Lower lobe of right lung (tissue), 2 donors: ENCODE measurements around the gene REXO5. TPM values are rescaled to one million over a fixed set of nuclear protein-coding genes. Genes with fewer than 3 reads are reported as not detected.

Experiments used
- ATAC-seq, 2 donors: fragments of 200-7000 bp; cut with Tn5 transposase; one replicate each; pipeline ENCODE4 v1.9.1; 2020 to 2022; ENCODE audit warnings: mild to moderate bottlenecking in 2 of 2, moderate library complexity in 2 of 2
- DNase-seq: peaks from one replicate; pipeline ENCODE4 v3.0.0-alpha.2; 2020
- H3K27ac ChIP-seq: fragments of 200-600 bp; one replicate; pipeline ENCODE4 v1.8.0; 2022
- H3K27me3 ChIP-seq: fragments of 200-600 bp; one replicate; pipeline ENCODE4 v1.8.0; 2022; ENCODE audit warnings: low read depth
- H3K36me3 ChIP-seq: fragments of 200-600 bp; one replicate; pipeline ENCODE4 v1.8.0; 2022; ENCODE audit warnings: mild to moderate bottlenecking
- H3K4me1 ChIP-seq: fragments of 200-600 bp; one replicate; pipeline ENCODE4 v1.8.0; 2022
- H3K4me3 ChIP-seq: fragments of 200-600 bp; one replicate; pipeline ENCODE4 v1.8.0; 2022; ENCODE audit warnings: mild to moderate bottlenecking
- H3K9me3 ChIP-seq: fragments of 200-600 bp; one replicate; pipeline ENCODE4 v1.8.0; 2022
- CTCF ChIP-seq: fragments of 200-600 bp; IDR thresholded peaks from one replicate; pipeline ENCODE4 v1.8.0; 2022; ENCODE audit warnings: antibody characterized with exemption, mild to moderate bottlenecking
- intact Hi-C: fragments of 100-400 bp; cut with DNase I; formaldehyde crosslinking; loops from one replicate; pipeline ENCODE4 v1.11.0; 2022
- total RNA-seq: library from RNA; stranded (reverse); fragmentation: NEBNext Ultra II Directional; extraction: Animal tissue kit (Norgen Biotek cat#: 25700); gene quantifications from one replicate; pipeline ENCODE4 v1.2.1, GENCODE V29; 2021
- donor health status: DM: no; HTN: yes; CAD: no; lungs with severe emphysema.

Gene REXO5
- total RNA-seq, 1 donor from 2014 or later = 4.7 TPM

- H3K9me3 ChIP-seq = no peaks in the 10 kb centered on the region
- no peak for DNase-seq
- TF ChIP-seq CTCF = no peak
- H3K27ac ChIP-seq = peak overlapping the region; percentile 32
- peak in 1 of 2 donors; percentile 25 for ATAC-seq
- intact Hi-C loops = no loop called here
- no peak overlapping the region for H3K4me3 ChIP-seq
- peaks cover 83% of the 10 kb centered on the region for H3K4me1 ChIP-seq
- no peaks in the 10 kb centered on the region for H3K36me3 ChIP-seq
- H3K27me3 ChIP-seq = no peaks in the 10 kb centered on the region
Measured at GRCh38 chr16:20870122-20870820, 63.9 kb downstream of the REXO5 start.

GRCh38 chr16:20871258-20871657 is 64.9 kb downstream of the REXO5 start:
- ATAC-seq = no peak
- intact Hi-C loops = no loop called here
- Histone ChIP-seq H3K4me1 (peaks cover 79% of the 10 kb centered on the region), H3K27me3 (no peaks in the 10 kb centered on the region), H3K27ac (peak overlapping the region; percentile 32), H3K4me3 (no peak overlapping the region), H3K36me3 (no peaks in the 10 kb centered on the region), H3K9me3 (no peaks in the 10 kb centered on the region)
- no peak for TF ChIP-seq CTCF
- DNase-seq = no peak

- no peaks in the 10 kb centered on the region for H3K9me3 ChIP-seq
- ATAC-seq = no peak
- H3K4me3 ChIP-seq = no peak overlapping the region
- DNase-seq = no peak
- H3K27me3 ChIP-seq = no peaks in the 10 kb centered on the region
- peaks cover 71% of the 10 kb centered on the region for H3K4me1 ChIP-seq
- TF ChIP-seq CTCF = no peak
- intact Hi-C loops = no loop called here
- H3K27ac ChIP-seq = no peak overlapping the region
- no peaks in the 10 kb centered on the region for H3K36me3 ChIP-seq
Measured at GRCh38 chr16:20871941-20872815, 65.9 kb downstream of the REXO5 start.

GRCh38 chr16:20873331-20873730 is 67.0 kb downstream of the REXO5 start:
- Histone ChIP-seq H3K36me3 (no peaks in the 10 kb centered on the region), H3K4me3 (no peak overlapping the region), H3K9me3 (no peaks in the 10 kb centered on the region), H3K27me3 (no peaks in the 10 kb centered on the region), H3K27ac (no peak overlapping the region), H3K4me1 (peaks cover 71% of the 10 kb centered on the region)
- no peak for TF ChIP-seq CTCF
- no peak for DNase-seq
- intact Hi-C loops = no loop called here
- no peak for ATAC-seq

GRCh38 chr16:20874088-20874581 is 67.8 kb downstream of the REXO5 start:
- H3K27me3 ChIP-seq = no peaks in the 10 kb centered on the region
- H3K4me3 ChIP-seq = no peak overlapping the region
- intact Hi-C loops = no loop called here
- DNase-seq (no peak), ATAC-seq (no peak)
- H3K36me3 ChIP-seq = no peaks in the 10 kb centered on the region
- peaks cover 71% of the 10 kb centered on the region for H3K4me1 ChIP-seq
- H3K27ac ChIP-seq = peak overlapping the region; percentile 58
- TF ChIP-seq CTCF = no peak
- no peaks in the 10 kb centered on the region for H3K9me3 ChIP-seq
